ENCODE data around the gene ZNG1E.
"Not testable (repeated sequence)": the region's sequence is repeated elsewhere in the genome, so short reads cannot be mapped to it uniquely, and the experiment has no call there.

The ZNG1E gene

DNA sequence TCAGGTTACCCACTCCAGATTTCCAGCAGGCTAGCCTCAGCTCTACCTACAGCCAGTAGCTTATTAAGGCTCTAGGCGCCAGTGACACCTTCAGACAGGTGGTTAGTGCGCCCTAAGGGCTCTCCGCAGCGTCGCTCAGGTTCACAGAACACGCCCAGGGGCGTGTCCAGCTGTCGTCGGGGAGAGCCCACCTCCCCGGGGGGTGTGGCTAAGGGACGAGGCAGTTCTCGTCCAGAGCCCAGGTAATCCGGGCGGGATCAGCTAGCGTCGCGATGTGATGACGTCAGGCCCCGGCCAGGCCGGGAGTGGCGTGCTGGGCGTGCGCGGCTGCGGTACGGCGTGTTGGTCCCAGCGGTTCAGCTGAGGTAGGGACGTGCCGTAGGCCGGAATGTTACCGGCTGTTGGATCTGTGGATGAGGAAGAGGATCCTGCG, at the start of gene ZNG1E:
Gene ZNG1E, plus strand, starts transcription at position 340 of the 433 bp plus-strand sequence. Its CDS starts 49 bp downstream, at position 389.
- Histone ChIP-seq H3K9ac (peak within 1 kb of the TSS; percentile 16 to 72 (median 64); a peak in 19 of 22 replicates), H3K27ac (peak within 1 kb of the TSS in 6 of 11 experiments; percentile 30 to 67 (median 52); a peak in 9 of 22 replicates), H3K4me1 (peaks cover 0 to 16% (median 7%) of the 10 kb centered on the region in 10 experiments; a peak in 12 of 20 replicates), H3K4me2 (peak within 1 kb of the TSS; percentile 48 to 76 (median 68); a peak in 20 of 22 replicates), H3K4me3 (peak within 1 kb of the TSS; percentile 47 to 70 (median 60))
- not testable (repeated sequence) for H3K9me3 ChIP-seq (replicated peaks in 1 of 11); H4K20me1 ChIP-seq; H3K27me3 ChIP-seq; H3K36me3 ChIP-seq

DNA sequence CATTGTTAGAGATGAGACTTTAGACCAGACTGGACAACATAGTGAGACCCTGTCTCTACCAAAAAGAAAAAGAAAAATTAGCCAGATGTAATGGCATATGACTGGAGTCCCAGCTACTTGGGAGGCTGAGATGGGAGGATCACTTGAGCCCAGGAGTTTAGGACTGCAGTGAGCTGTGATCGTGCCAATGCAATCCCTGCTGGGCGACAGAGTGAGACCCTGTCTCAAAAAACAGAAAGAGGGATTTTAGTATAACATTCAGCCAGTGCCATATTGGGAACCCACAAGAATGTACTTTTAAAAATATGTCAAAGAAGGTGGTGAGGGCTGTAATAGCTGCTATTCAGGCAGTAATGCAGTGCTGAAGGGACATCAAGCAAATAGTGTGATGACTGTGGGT, 2.1 kb upstream of the ZNG1E start:
- H3K4me1 ChIP-seq = peaks cover 0 to 16% (median 7%) of the 10 kb centered on the region in 10 experiments; a peak in 12 of 20 replicates
- not testable (repeated sequence) for H3K27me3 ChIP-seq; H4K20me1 ChIP-seq; H3K4me2 ChIP-seq; H3K9me3 ChIP-seq (replicated peaks in 1 of 11); H3K9ac ChIP-seq; H3K4me3 ChIP-seq; H3K36me3 ChIP-seq; H3K27ac ChIP-seq

DNA sequence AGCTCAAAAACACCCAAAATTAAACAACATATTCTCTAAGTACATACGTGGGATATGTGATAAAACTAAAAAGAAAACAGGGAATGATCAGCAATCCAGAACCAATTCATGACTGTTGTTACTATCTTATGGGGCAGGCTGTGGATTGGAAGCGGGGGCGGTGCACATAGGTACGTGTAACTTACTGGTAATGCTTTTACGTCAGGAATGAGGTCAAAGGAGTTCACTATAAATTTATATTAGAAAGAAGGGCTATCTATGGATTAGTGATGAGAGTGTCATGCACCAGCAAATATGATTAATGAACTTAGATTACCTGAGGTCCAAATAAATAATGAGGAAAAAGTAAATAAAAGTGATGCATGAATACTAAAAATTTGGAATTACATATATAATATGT, 710 bp upstream of the ZNG1E start:
- H3K9ac ChIP-seq = not testable (repeated sequence)

DNA sequence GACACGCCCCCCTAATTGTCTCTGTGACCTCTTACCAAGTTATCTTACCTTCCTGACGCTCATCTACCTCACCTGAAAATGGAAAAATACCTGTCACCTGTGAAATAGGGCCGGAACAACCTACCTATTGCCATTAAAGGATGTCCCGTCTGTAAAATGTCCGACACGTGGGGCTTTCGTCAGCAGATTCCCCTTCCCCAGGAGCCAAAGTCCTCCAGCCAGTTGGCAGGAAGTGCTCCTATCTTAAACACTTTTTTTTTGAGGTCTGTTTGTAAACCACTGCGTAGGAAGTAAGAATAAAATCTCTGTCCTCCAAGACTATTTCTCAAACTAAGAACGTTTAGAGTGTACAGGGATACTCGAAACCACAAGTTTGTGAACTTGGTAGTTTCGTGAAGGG, 661 bp downstream of the ZNG1E start:
- Histone ChIP-seq H3K4me3 (peak overlapping the region; percentile 25 to 68 (median 57); a peak in 18 of 20 replicates), H3K9ac (peak overlapping the region in 8 of 11 experiments; percentile 37 to 65 (median 56); a peak in 9 of 22 replicates), H3K4me2 (peak overlapping the region in 10 of 11 experiments; percentile 37 to 76 (median 58); a peak in 14 of 22 replicates), H3K27ac (peak overlapping the region in 2 of 11 experiments; percentile 51 to 60; a peak in 3 of 22 replicates), H3K4me1 (peaks cover 0 to 13% (median 5%) of the 10 kb centered on the region in 10 experiments; a peak in 12 of 20 replicates)
- not testable (repeated sequence) for H3K9me3 ChIP-seq (replicated peaks in 1 of 11); H3K36me3 ChIP-seq; H3K27me3 ChIP-seq; H4K20me1 ChIP-seq

More for the DNA sequence above, 710 bp upstream of the ZNG1E start:
- not testable (repeated sequence) for H3K36me3 ChIP-seq; H4K20me1 ChIP-seq; H3K9me3 ChIP-seq (replicated peaks in 1 of 11); H3K27me3 ChIP-seq
- H3K4me3 ChIP-seq = peak overlapping the region in 6 of 10 experiments; percentile 47 to 60 (median 55); a peak in 7 of 20 replicates
- peak overlapping the region in 8 of 11 experiments; percentile 44 to 69 (median 57); a peak in 12 of 22 replicates for H3K4me2 ChIP-seq
- H3K4me1 ChIP-seq = peaks cover 0 to 16% (median 7%) of the 10 kb centered on the region in 10 experiments; a peak in 12 of 20 replicates
- peak overlapping the region in 1 of 11 experiments; percentile 44; a peak in 1 of 22 replicates for H3K27ac ChIP-seq

DNA sequence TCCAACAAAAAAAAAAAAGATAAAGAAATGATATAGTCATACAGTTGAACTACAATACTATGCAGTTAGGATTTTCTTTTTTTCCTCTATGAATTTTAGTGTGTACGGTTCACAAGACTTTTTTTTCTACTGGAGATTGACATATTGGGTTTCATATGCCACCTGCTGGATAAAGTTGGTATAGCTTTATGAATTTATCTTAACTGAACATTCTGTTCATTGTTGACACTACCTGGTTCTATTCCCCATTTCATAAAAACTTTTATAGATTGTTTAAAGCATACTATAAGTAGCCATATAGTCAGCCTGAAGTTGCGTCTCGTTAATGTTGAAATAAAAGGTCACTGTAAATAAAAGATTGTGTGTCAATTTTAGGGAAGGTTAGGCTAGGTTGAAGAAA, 2.8 kb downstream of the ZNG1E start:
- H3K27me3 ChIP-seq; H4K20me1 ChIP-seq; H3K4me3 ChIP-seq; H3K27ac ChIP-seq; H3K9me3 ChIP-seq (replicated peaks in 1 of 11); H3K4me2 ChIP-seq; H3K9ac ChIP-seq: not testable (repeated sequence)
- Histone ChIP-seq H3K36me3 (peaks cover 0 to 11% (median 4%) of the 10 kb centered on the region in 11 experiments; a peak in 11 of 22 replicates), H3K4me1 (peaks cover 0 to 12% (median 5%) of the 10 kb centered on the region in 10 experiments; a peak in 10 of 20 replicates)

DNA sequence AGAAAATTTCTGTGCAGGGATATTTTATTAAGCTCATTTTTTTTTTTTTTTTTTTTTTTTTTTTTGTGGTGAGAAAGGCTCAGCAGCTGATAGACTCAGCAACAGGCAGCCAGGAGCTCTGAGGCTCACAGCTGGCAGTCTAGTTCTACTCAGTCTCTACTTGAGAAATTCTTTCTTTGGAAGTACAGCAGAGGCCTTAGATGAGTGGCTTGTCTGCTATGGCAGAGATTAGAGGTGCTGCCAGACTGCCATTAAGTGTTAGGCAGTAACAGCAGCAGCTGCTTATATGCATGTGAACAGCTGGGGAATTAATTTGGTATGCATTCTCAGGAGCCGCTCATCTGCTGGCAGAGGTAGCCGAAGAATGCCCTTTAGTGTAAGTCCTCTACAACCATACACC, 27.8 kb downstream of the ZNG1E start:
- H3K36me3 ChIP-seq; H3K9me3 ChIP-seq (replicated peaks in 1 of 11); H4K20me1 ChIP-seq; H3K4me1 ChIP-seq; H3K27ac ChIP-seq; H3K4me2 ChIP-seq; H3K9ac ChIP-seq; H3K4me3 ChIP-seq; H3K27me3 ChIP-seq: not testable (repeated sequence)

DNA sequence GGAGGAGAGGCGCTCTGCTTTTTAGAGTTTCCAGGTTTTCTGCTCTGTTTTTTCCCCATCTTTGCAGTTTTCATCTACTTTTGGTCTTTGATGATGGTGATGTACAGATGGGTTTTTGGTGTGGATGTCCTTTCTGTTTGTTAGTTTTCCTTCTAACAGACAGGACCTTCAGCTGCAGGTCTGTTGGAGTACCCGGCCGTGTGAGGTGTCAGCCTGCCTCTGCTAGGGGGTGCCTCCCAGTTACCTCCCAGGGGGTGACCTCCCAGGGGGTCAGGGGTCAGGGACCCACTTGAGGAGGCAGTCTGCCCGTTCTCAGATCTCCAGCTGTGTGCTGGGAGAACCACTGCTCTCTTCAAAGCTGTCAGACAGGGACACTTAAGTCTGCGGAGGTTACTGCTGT, 38.7 kb downstream of the ZNG1E start:
- not testable (repeated sequence) for H3K27ac ChIP-seq; H3K4me3 ChIP-seq; H3K4me2 ChIP-seq; H3K36me3 ChIP-seq; H3K9me3 ChIP-seq (replicated peaks in 1 of 11); H3K4me1 ChIP-seq; H3K9ac ChIP-seq; H4K20me1 ChIP-seq; H3K27me3 ChIP-seq

DNA sequence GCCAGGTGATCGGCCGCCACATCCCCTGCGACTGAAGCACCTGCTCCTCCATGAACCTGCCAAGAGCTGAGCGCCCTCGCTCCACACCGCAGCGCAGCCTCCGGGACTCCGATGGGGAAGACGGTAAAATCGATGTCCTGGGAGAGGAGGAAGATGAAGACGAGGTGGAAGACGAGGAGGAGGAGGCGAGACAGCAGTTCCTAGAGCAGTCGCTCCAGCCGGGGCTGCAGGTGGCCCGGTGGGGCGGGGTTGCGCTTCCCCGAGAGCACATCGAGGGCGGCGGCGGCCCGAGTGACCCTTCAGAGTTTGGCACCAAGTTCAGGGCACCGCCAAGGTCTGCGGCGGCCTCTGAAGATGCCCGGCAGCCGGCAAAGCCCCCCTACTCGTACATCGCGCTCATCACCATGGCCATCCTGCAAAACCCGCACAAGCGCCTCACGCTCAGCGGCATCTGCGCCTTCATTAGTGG, 61.4 kb downstream of the ZNG1E start, which contains the start of gene FOXD4L4:
Gene FOXD4L4, plus strand, starts transcription at position 51 of the 469 bp plus-strand sequence. Its CDS starts 0 bp downstream, at position 51.
- H3K9me3 ChIP-seq (replicated peaks in 1 of 11); H3K36me3 ChIP-seq; H3K27me3 ChIP-seq; H4K20me1 ChIP-seq; H3K4me1 ChIP-seq; H3K9ac ChIP-seq; H3K27ac ChIP-seq; H3K4me2 ChIP-seq; H3K4me3 ChIP-seq: not testable (repeated sequence)

DNA sequence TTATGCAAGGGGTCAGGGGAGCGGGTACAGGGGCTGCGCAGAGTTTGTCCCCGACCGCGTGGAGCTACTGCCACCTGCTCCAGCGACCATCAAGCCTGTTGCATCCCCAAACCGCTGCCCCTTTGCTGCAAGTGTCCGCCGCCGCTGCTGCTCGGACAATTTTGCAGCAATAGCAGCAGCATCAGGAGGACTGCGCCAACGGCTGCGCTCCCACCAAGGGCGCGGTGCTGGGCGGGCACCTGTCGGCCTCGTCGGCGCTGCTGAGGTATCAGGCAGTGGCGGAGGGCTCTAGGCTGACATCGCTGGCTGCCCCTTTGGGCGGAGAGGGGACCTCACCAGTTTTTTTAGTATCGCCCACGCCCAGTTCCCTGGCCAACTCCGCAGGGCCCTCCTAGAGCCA, 62.4 kb downstream of the ZNG1E start:
- H3K4me3 ChIP-seq; H4K20me1 ChIP-seq; H3K4me2 ChIP-seq; H3K4me1 ChIP-seq; H3K27me3 ChIP-seq; H3K9me3 ChIP-seq (replicated peaks in 1 of 11); H3K9ac ChIP-seq; H3K27ac ChIP-seq; H3K36me3 ChIP-seq: not testable (repeated sequence)
